ENCODE measurements around the gene RPL27A.

The RPL27A gene

GRCh38 chr11:8694137-8694536 lies 11.5 kb downstream of the RPL27A start:
- no peak for FAIRE-seq

GRCh38 chr11:8697054-8697453 lies 14.5 kb downstream of the RPL27A start:
- no peak for FAIRE-seq
- no peak for DNase-seq (ENCODE audit: insufficient read length, low spot score)
- TF ChIP-seq PAX5 (IDR thresholded peaks at IDR 0.05; ENCODE audit: insufficient read depth, low read length, severe bottlenecking) (no peak), TAF1 (IDR thresholded peaks at IDR 0.05; ENCODE audit: low read depth, low read length) (no peak), SPI1 (IDR thresholded peaks at IDR 0.05; ENCODE audit: low read depth, low read length) (no peak), POU2F2 (IDR thresholded peaks at IDR 0.05; ENCODE audit: low read depth, low read length) (no peak), POLR2A (IDR thresholded peaks at IDR 0.05; ENCODE audit: low read depth, low read length) (no peak), POLR2AphosphoS5 (IDR thresholded peaks at IDR 0.05; ENCODE audit: low read depth, low read length) (no peak)

More at GRCh38 chr11:8694137-8694536, 11.5 kb downstream of the RPL27A start:
- DNase-seq (ENCODE audit: insufficient read length, low spot score), result no peak
- TF ChIP-seq SPI1 (IDR thresholded peaks at IDR 0.05; ENCODE audit: low read depth, low read length) (no peak), POLR2AphosphoS5 (IDR thresholded peaks at IDR 0.05; ENCODE audit: low read depth, low read length) (no peak), POLR2A (IDR thresholded peaks at IDR 0.05; ENCODE audit: low read depth, low read length) (no peak), POU2F2 (IDR thresholded peaks at IDR 0.05; ENCODE audit: low read depth, low read length) (no peak), TAF1 (IDR thresholded peaks at IDR 0.05; ENCODE audit: low read depth, low read length) (no peak), PAX5 (IDR thresholded peaks at IDR 0.05; ENCODE audit: insufficient read depth, low read length, severe bottlenecking) (no peak)

- no peak for TF ChIP-seq SPI1 (IDR thresholded peaks at IDR 0.05; ENCODE audit: low read depth, low read length)
- no peak for TF ChIP-seq TAF1 (IDR thresholded peaks at IDR 0.05; ENCODE audit: low read depth, low read length)
- no peak for TF ChIP-seq PAX5 (IDR thresholded peaks at IDR 0.05; ENCODE audit: insufficient read depth, low read length, severe bottlenecking)
- TF ChIP-seq POU2F2 (IDR thresholded peaks at IDR 0.05; ENCODE audit: low read depth, low read length), result no peak
- no peak for TF ChIP-seq POLR2AphosphoS5 (IDR thresholded peaks at IDR 0.05; ENCODE audit: low read depth, low read length)
- no peak for TF ChIP-seq POLR2A (IDR thresholded peaks at IDR 0.05; ENCODE audit: low read depth, low read length)
- no peak for FAIRE-seq
- no peak for DNase-seq (ENCODE audit: insufficient read length, low spot score)
These were observed 15.8 kb downstream of the RPL27A start for GRCh38 chr11:8698379-8698851.

- TF ChIP-seq SPI1 (IDR thresholded peaks at IDR 0.05; ENCODE audit: low read depth, low read length), result no peak
- no peak for TF ChIP-seq POLR2AphosphoS5 (IDR thresholded peaks at IDR 0.05; ENCODE audit: low read depth, low read length)
- TF ChIP-seq PAX5 (IDR thresholded peaks at IDR 0.05; ENCODE audit: insufficient read depth, low read length, severe bottlenecking), result no peak
- no peak for TF ChIP-seq POLR2A (IDR thresholded peaks at IDR 0.05; ENCODE audit: low read depth, low read length)
- no peak for TF ChIP-seq TAF1 (IDR thresholded peaks at IDR 0.05; ENCODE audit: low read depth, low read length)
- no peak for TF ChIP-seq POU2F2 (IDR thresholded peaks at IDR 0.05; ENCODE audit: low read depth, low read length)
- no peak for DNase-seq (ENCODE audit: insufficient read length, low spot score)
- no peak for FAIRE-seq
These were observed 16.4 kb downstream of the RPL27A start for GRCh38 chr11:8698917-8699441.

GRCh38 chr11:8699903-8700302 lies 17.3 kb downstream of the RPL27A start:
- FAIRE-seq (no peak), DNase-seq (ENCODE audit: insufficient read length, low spot score) (no peak)
- no peak for TF ChIP-seq TAF1 (IDR thresholded peaks at IDR 0.05; ENCODE audit: low read depth, low read length)
- no peak for TF ChIP-seq POLR2AphosphoS5 (IDR thresholded peaks at IDR 0.05; ENCODE audit: low read depth, low read length)
- TF ChIP-seq POU2F2 (IDR thresholded peaks at IDR 0.05; ENCODE audit: low read depth, low read length), result no peak
- no peak for TF ChIP-seq SPI1 (IDR thresholded peaks at IDR 0.05; ENCODE audit: low read depth, low read length)
- TF ChIP-seq POLR2A (IDR thresholded peaks at IDR 0.05; ENCODE audit: low read depth, low read length), result no peak
- no peak for TF ChIP-seq PAX5 (IDR thresholded peaks at IDR 0.05; ENCODE audit: insufficient read depth, low read length, severe bottlenecking)

- TF ChIP-seq SPI1 (IDR thresholded peaks at IDR 0.05; ENCODE audit: low read depth, low read length) (no peak), PAX5 (IDR thresholded peaks at IDR 0.05; ENCODE audit: insufficient read depth, low read length, severe bottlenecking) (no peak), POLR2AphosphoS5 (IDR thresholded peaks at IDR 0.05; ENCODE audit: low read depth, low read length) (no peak), POLR2A (IDR thresholded peaks at IDR 0.05; ENCODE audit: low read depth, low read length) (no peak), TAF1 (IDR thresholded peaks at IDR 0.05; ENCODE audit: low read depth, low read length) (no peak), POU2F2 (IDR thresholded peaks at IDR 0.05; ENCODE audit: low read depth, low read length) (no peak)
- no peak for FAIRE-seq
- no peak for DNase-seq (ENCODE audit: insufficient read length, low spot score)
These were observed 19.5 kb downstream of the RPL27A start for GRCh38 chr11:8701891-8702597.

- no peak for FAIRE-seq
- no peak for TF ChIP-seq PAX5 (IDR thresholded peaks at IDR 0.05; ENCODE audit: insufficient read depth, low read length, severe bottlenecking)
- no peak for DNase-seq (ENCODE audit: insufficient read length, low spot score)
These were observed 20.0 kb downstream of the RPL27A start for GRCh38 chr11:8702598-8702915.

- DNase-seq (ENCODE audit: insufficient read length, low spot score) (no peak), FAIRE-seq (no peak)
- TF ChIP-seq POLR2AphosphoS5 (IDR thresholded peaks at IDR 0.05; ENCODE audit: low read depth, low read length) (no peak), PAX5 (IDR thresholded peaks at IDR 0.05; ENCODE audit: insufficient read depth, low read length, severe bottlenecking) (no peak), TAF1 (IDR thresholded peaks at IDR 0.05; ENCODE audit: low read depth, low read length) (no peak), SPI1 (IDR thresholded peaks at IDR 0.05; ENCODE audit: low read depth, low read length) (no peak), POU2F2 (IDR thresholded peaks at IDR 0.05; ENCODE audit: low read depth, low read length) (no peak), POLR2A (IDR thresholded peaks at IDR 0.05; ENCODE audit: low read depth, low read length) (no peak)
These were observed 21.5 kb downstream of the RPL27A start for GRCh38 chr11:8704136-8704535.

- DNase-seq (ENCODE audit: insufficient read length, low spot score), result no peak
- TF ChIP-seq TAF1 (IDR thresholded peaks at IDR 0.05; ENCODE audit: low read depth, low read length), result no peak
- 0 out of 2 replicates have a peak, but pooled peaks have one; percentile 10 for TF ChIP-seq SPI1 (IDR thresholded peaks at IDR 0.05; ENCODE audit: low read depth, low read length)
- TF ChIP-seq POLR2AphosphoS5 (IDR thresholded peaks at IDR 0.05; ENCODE audit: low read depth, low read length), result no peak
These were observed 22.6 kb downstream of the RPL27A start for GRCh38 chr11:8705146-8705545.

More at GRCh38 chr11:8705146-8705545, 22.6 kb downstream of the RPL27A start:
- FAIRE-seq, result no peak
